Coronary artery (tissue), 2 donors: Measurements from ENCODE around the gene CTNNA3.

Source experiments
- DNase-seq: peaks from one replicate; pipeline ENCODE4 v3.0.0-alpha.2; 2017; ENCODE audit warnings: low spot score
- H3K27ac ChIP-seq, 2 donors: fragments of 200-600 bp; sonication (generic); one replicate each; pipeline ENCODE4 v1.5.1; 2016 to 2019
- H3K4me3 ChIP-seq: fragments of 200-600 bp; sonication (generic); 2 replicates; pipeline ENCODE4 v1.5.1; 2016; ENCODE audit warnings: mild to moderate bottlenecking, moderate library complexity
- CTCF ChIP-seq: fragments of 200-600 bp; sonication (generic); IDR thresholded peaks from one replicate; pipeline ENCODE4 v1.5.1; 2019; ENCODE audit warnings: antibody characterized with exemption

Gene CTNNA3

GRCh38 chr10:66752714-66753113 lies 943.3 kb downstream of the CTNNA3 start:
- no peak for TF ChIP-seq CTCF
- DNase-seq: no peak
- Histone ChIP-seq H3K4me3 (no peak overlapping the region), H3K27ac (no peak overlapping the region)

GRCh38 chr10:66748217-66748616 lies 947.8 kb downstream of the CTNNA3 start:
- TF ChIP-seq CTCF: no peak
- H3K27ac ChIP-seq: no peak overlapping the region
- DNase-seq: no peak
- no peak overlapping the region for H3K4me3 ChIP-seq

GRCh38 chr10:66747451-66747850 lies 948.5 kb downstream of the CTNNA3 start:
- no peak for TF ChIP-seq CTCF
- Histone ChIP-seq H3K4me3 (no peak overlapping the region), H3K27ac (no peak overlapping the region)
- DNase-seq: no peak

- Histone ChIP-seq H3K4me3 (no peak overlapping the region), H3K27ac (no peak overlapping the region)
- no peak for DNase-seq
- no peak for TF ChIP-seq CTCF
Observed at GRCh38 chr10:66746711-66747110, 949.3 kb downstream of the CTNNA3 start.

GRCh38 chr10:66746246-66746645 lies 949.7 kb downstream of the CTNNA3 start:
- no peak for TF ChIP-seq CTCF
- Histone ChIP-seq H3K27ac (no peak overlapping the region), H3K4me3 (no peak overlapping the region)
- no peak for DNase-seq

- DNase-seq: no peak
- H3K4me3 ChIP-seq: no peak overlapping the region
- no peak overlapping the region for H3K27ac ChIP-seq
- TF ChIP-seq CTCF: no peak
Observed at GRCh38 chr10:66744915-66745314, 951.1 kb downstream of the CTNNA3 start.

GRCh38 chr10:66737241-66737640 lies 958.8 kb downstream of the CTNNA3 start:
- DNase-seq: no peak
- TF ChIP-seq CTCF: no peak
- Histone ChIP-seq H3K27ac (no peak overlapping the region), H3K4me3 (no peak overlapping the region)
